Colonic mucosa (tissue), 4 donors: ENCODE measurements around the gene INPP5A. TPM values are rescaled to one million over a fixed set of nuclear protein-coding genes. Genes with fewer than 3 reads are reported as not detected.

Source experiments
- DNase-seq: peaks from one replicate; pipeline ENCODE4 v3.0.0-alpha.2; 2020
- H3K27ac ChIP-seq: fragments of 200-600 bp; one replicate; pipeline ENCODE4 v1.8.0; 2021
- H3K27me3 ChIP-seq: fragments of 200-600 bp; one replicate; pipeline ENCODE4 v1.8.0; 2021
- H3K36me3 ChIP-seq: fragments of 200-600 bp; one replicate; pipeline ENCODE4 v1.8.0; 2021
- H3K4me1 ChIP-seq: fragments of 200-600 bp; one replicate; pipeline ENCODE4 v1.8.0; 2021; ENCODE audit warnings: mild to moderate bottlenecking
- H3K4me3 ChIP-seq: fragments of 200-600 bp; one replicate; pipeline ENCODE4 v1.8.0; 2021
- H3K9ac ChIP-seq, 2 donors: one replicate each; pipeline ENCODE4 v1.7.0; 2013; ENCODE audit warnings: control low read depth in 2 of 2, low read depth in 2 of 2, low read length in 2 of 2
- H3K9me3 ChIP-seq: fragments of 200-600 bp; one replicate; pipeline ENCODE4 v1.8.0; 2021
- intact Hi-C: fragments of 100-400 bp; cut with DNase I; formaldehyde crosslinking; loops from one replicate; pipeline ENCODE4 v1.14.1; 2022
- total RNA-seq, 2 donors: library from RNA; stranded (reverse); fragmentation: NEBNext Ultra II Directional in 1 of 2; extraction: Animal tissue kit (Norgen Biotek cat#: 25700) in 1 of 2; gene quantifications; one replicate each; pipeline ENCODE4 v1.2.1, GENCODE V29; 2021
- TF ChIP-seq, protein P1 (sequence below): fragments of 200-600 bp; IDR thresholded peaks from one replicate; pipeline ENCODE4 v1.8.0; 2022; ENCODE audit warnings: antibody characterized with exemption, mild to moderate bottlenecking
- donor health status: healthy.
- donor health status: DM: no; HTN: no; CAD: no.
- donor health status: DM: no; HTN: no; CAD: no.

INPP5A gene
- total RNA-seq, 2 donors from 2014 or later: 29.9 to 41.5 TPM

DNA sequence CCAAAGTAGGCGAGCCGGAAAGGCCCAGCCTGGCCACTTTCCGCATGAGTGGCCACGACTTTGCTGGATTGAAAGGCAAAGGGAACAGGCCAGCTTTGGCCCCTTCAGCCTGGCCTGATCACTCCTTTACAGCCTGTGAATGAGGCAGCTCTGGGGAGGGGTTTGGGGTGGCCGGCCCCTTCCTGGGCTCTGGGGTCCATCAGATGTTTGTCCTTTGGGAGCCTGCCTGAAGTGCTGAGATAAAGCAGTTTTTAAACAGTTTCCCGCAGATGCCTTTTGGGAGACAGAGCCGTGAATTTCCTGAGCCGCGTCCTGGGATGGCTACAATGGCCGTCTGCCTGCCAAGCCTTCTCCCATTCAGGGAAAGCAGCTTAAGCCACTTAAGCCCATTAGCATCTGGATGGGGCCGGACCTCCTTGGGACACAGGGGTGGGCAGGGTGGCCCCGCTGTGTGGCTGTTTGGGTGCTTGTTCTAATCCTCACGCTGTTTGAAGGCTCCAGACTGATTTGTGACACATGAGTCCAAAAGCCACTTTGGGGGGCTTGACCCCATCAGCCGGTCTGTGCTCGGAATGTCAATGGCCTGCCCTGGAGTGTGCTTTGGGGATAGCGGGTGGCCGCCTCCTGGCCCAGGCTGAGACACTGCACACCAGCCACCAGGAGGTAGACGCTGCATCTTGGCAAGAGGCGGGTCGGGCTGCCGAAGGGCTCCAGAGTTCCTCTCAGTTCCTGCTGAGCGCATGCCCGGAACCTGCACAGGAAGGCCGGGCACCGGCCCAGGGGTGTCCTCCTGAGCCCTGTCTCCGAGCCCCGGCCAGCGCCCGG is 209.4 kb downstream of the INPP5A start:
- Histone ChIP-seq H3K36me3 (no peaks in the 10 kb centered on the region), H3K9me3 (no peaks in the 10 kb centered on the region), H3K27ac (no peak overlapping the region), H3K27me3 (no peaks in the 10 kb centered on the region), H3K9ac (no peak overlapping the region), H3K4me1 (no peaks in the 10 kb centered on the region), H3K4me3 (no peak overlapping the region)
- no peak for DNase-seq
- TF ChIP-seq, protein P1, sequence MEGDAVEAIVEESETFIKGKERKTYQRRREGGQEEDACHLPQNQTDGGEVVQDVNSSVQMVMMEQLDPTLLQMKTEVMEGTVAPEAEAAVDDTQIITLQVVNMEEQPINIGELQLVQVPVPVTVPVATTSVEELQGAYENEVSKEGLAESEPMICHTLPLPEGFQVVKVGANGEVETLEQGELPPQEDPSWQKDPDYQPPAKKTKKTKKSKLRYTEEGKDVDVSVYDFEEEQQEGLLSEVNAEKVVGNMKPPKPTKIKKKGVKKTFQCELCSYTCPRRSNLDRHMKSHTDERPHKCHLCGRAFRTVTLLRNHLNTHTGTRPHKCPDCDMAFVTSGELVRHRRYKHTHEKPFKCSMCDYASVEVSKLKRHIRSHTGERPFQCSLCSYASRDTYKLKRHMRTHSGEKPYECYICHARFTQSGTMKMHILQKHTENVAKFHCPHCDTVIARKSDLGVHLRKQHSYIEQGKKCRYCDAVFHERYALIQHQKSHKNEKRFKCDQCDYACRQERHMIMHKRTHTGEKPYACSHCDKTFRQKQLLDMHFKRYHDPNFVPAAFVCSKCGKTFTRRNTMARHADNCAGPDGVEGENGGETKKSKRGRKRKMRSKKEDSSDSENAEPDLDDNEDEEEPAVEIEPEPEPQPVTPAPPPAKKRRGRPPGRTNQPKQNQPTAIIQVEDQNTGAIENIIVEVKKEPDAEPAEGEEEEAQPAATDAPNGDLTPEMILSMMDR: no peak
- intact Hi-C loops: no loop called here

DNA sequence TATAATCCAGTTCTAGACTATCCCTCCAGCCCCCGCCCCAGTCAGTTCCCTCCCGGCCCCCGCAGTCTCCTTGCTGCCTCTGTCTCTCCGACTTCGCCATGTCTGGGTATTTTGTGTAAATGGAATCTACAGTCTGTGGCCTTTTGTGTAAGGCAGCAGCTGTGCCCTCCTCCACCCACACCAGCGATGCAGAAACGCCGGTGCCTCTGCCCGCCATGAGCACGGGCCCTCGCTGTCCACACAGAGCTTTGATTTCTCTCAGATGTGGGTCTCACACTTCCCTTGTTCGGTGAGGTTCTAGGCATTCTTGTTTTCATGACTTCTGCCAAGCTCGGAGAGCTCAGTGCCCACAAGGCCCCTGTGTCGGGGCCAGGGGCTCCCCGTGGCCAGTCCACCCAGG is 210.5 kb downstream of the INPP5A start:
- no peak for DNase-seq
- Histone ChIP-seq H3K27me3 (no peaks in the 10 kb centered on the region), H3K9me3 (no peaks in the 10 kb centered on the region), H3K36me3 (no peaks in the 10 kb centered on the region), H3K27ac (no peak overlapping the region), H3K4me3 (no peak overlapping the region), H3K9ac (no peak overlapping the region), H3K4me1 (no peaks in the 10 kb centered on the region)
- TF ChIP-seq, protein P1: no peak
- intact Hi-C loops: no loop called here

DNA sequence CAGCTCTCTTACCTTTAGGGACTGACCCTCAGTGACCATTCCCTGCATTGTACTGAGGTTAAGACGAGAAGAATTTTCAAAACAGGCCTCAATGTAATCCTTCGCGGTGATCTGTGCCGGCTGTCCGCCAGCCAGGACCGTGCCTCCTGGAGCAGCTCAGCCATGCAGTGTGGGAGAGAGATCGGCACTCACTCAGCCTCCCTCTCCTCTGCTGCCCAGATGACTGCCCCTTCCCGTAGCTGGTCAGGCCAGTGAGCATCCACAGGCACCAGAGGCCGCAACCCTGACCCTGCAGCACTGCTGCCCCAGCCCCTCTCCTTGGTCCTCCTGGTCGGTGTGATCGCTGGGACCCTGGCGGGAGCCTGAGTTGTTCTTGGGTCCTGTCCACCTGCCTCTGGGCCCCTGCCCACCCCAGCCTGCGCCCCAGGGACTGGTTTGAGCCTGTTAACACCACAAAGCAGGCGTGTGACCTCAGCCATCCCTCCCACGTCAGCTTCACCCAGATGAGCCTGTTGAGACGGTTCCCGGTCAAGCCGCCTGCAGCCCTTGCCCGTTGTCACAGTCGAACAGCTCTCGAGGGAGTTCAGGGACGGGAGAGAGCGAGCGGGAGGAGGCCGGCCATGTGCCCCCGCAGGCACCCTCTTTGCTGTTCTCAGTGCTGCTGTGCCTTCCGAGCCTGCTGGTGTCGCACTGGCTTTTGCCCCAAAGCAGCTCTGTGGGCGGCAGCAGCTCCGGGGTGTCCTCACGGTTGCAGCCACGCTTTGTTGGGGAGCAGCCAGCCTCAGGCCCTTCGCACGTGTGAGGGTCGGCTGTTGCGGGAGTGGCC is 211.2 kb downstream of the INPP5A start:
- intact Hi-C loops: no loop called here
- no peaks in the 10 kb centered on the region for H3K9me3 ChIP-seq
- no peaks in the 10 kb centered on the region for H3K36me3 ChIP-seq
- no peaks in the 10 kb centered on the region for H3K4me1 ChIP-seq
- H3K27me3 ChIP-seq: no peaks in the 10 kb centered on the region
- no peak overlapping the region for H3K27ac ChIP-seq
- no peak for DNase-seq
- no peak overlapping the region for H3K4me3 ChIP-seq
- H3K9ac ChIP-seq: no peak overlapping the region
- TF ChIP-seq, protein P1: no peak

DNA sequence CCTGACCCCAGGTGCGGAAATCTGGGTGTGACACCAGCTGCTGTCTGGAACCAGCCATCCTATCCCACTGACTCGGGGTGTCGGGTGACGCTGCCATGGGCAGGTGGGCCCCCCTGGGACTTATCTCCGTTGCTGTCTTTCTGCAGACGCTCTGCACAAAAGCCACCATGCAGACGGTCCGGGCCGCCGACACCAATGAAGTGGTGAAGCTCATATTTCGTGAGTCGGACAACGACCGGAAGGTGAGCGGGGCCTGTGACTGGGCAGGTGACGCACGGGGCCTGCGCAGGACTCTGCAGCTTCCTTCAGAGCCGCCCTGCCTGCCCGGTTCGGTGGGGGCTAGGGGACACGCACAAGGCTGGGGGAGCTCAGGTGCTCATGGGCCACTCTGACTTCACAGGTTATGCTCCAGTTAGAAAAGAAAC is 211.8 kb downstream of the INPP5A start:
- TF ChIP-seq, protein P1: no peak
- Histone ChIP-seq H3K27ac (no peak overlapping the region), H3K4me1 (no peaks in the 10 kb centered on the region), H3K36me3 (no peaks in the 10 kb centered on the region), H3K9me3 (no peaks in the 10 kb centered on the region), H3K4me3 (no peak overlapping the region), H3K27me3 (no peaks in the 10 kb centered on the region), H3K9ac (no peak overlapping the region)
- DNase-seq: no peak
- intact Hi-C loops: no loop called here

DNA sequence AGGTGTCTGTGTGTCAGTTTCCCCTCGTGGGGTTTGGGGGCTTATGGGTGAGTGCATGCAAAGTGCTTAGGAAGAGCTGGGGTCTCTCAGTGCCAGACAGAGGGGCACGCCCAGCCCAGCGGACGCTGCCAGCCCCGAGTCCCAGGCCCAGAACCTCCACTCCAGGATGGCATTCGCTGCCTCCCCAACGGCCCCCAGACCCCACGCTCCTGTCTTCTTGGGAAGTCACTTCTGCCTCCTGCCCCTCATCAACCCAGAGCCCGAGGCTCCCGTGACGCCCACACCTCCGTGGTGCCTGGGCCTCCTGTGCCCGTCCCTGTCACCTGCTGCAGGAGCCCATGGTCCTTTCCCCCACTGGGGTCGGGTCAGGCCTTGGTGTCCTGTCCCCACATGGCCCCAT is 213.3 kb downstream of the INPP5A start:
- no peaks in the 10 kb centered on the region for H3K27me3 ChIP-seq
- H3K9me3 ChIP-seq: no peaks in the 10 kb centered on the region
- no peak overlapping the region for H3K9ac ChIP-seq
- no peak for DNase-seq
- H3K4me1 ChIP-seq: no peaks in the 10 kb centered on the region
- H3K36me3 ChIP-seq: no peaks in the 10 kb centered on the region
- TF ChIP-seq, protein P1: no peak
- intact Hi-C loops: no loop called here
- no peak overlapping the region for H3K27ac ChIP-seq
- no peak overlapping the region for H3K4me3 ChIP-seq
